Trophoblast cell (in vitro differentiated cells and primary cell): ENCODE data around the gene CALN1.

Experiments
- DNase-seq, 2 donors: peaks; one replicate each; pipeline ENCODE4 v3.0.0-alpha.2; 2016
- H2AFZ ChIP-seq: 2 replicates; pipeline ENCODE4 v1.6.1; 2013; ENCODE audit warnings: low read length, moderate library complexity, mild to moderate bottlenecking; ENCODE audit not compliant: insufficient read depth, poor library complexity
- H2AK5ac ChIP-seq: 2 replicates; pipeline ENCODE4 v1.6.1; 2013; ENCODE audit warnings: mild to moderate bottlenecking, low read length
- H2BK120ac ChIP-seq: 2 replicates; pipeline ENCODE4 v1.6.1; 2013; ENCODE audit warnings: low read length, mild to moderate bottlenecking, moderate library complexity; ENCODE audit not compliant: insufficient read depth, poor library complexity
- H2BK12ac ChIP-seq: 2 replicates; pipeline ENCODE4 v1.6.1; 2013; ENCODE audit warnings: mild to moderate bottlenecking, low read length, moderate library complexity
- H2BK5ac ChIP-seq: 2 replicates; pipeline ENCODE4 v1.6.1; 2013; ENCODE audit warnings: low read length, low read depth, moderate library complexity, mild to moderate bottlenecking; ENCODE audit not compliant: poor library complexity
- H3K14ac ChIP-seq: 2 replicates; pipeline ENCODE4 v1.6.1; 2013; ENCODE audit warnings: mild to moderate bottlenecking, low read length
- H3K18ac ChIP-seq: 2 replicates; pipeline ENCODE4 v1.6.1; 2013; ENCODE audit warnings: mild to moderate bottlenecking, low read length
- H3K23ac ChIP-seq: 2 replicates; pipeline ENCODE4 v1.6.1; 2013; ENCODE audit warnings: low read length
- H3K27ac ChIP-seq: 2 replicates; pipeline ENCODE4 v1.5.1; 2013; ENCODE audit warnings: low read depth, mild to moderate bottlenecking, inconsistent platforms, low read length, moderate library complexity
- H3K27me3 ChIP-seq: 2 replicates; pipeline ENCODE4 v1.6.1; 2013; ENCODE audit warnings: inconsistent platforms, mild to moderate bottlenecking, low read length, moderate library complexity; ENCODE audit not compliant: insufficient read depth
- H3K36me3 ChIP-seq, 2 experiments: 1 replicate in 1 of 2; 2 replicates in 1 of 2; pipeline ENCODE4 v1.6.1; 2013; ENCODE audit warnings: low read length in 2 of 2, mild to moderate bottlenecking in 2 of 2, moderate library complexity in 1 of 2; ENCODE audit not compliant: insufficient read depth in 2 of 2, control insufficient read depth in 1 of 2
- H3K4ac ChIP-seq: 2 replicates; pipeline ENCODE4 v1.6.1; 2013; ENCODE audit warnings: low read depth, mild to moderate bottlenecking, low read length, moderate library complexity
- H3K4me1 ChIP-seq, 2 experiments: 1 replicate in 1 of 2; 2 replicates in 1 of 2; pipeline ENCODE4 v1.6.1; 2013; ENCODE audit warnings: low read length in 2 of 2, mild to moderate bottlenecking in 2 of 2, moderate library complexity in 1 of 2; ENCODE audit not compliant: insufficient read depth in 2 of 2, control insufficient read depth in 1 of 2
- H3K4me2 ChIP-seq: 2 replicates; pipeline ENCODE4 v1.6.1; 2013; ENCODE audit warnings: inconsistent platforms, mild to moderate bottlenecking, low read length, moderate library complexity
- H3K4me3 ChIP-seq: 2 replicates; pipeline ENCODE4 v1.5.1; 2013; ENCODE audit warnings: mild to moderate bottlenecking, low read depth, low read length, inconsistent platforms
- H3K79me1 ChIP-seq: one replicate; pipeline ENCODE4 v1.6.1; 2013; ENCODE audit warnings: low read length
- H3K79me2 ChIP-seq: 2 replicates; pipeline ENCODE4 v1.6.1; 2013; ENCODE audit warnings: low read length, mild to moderate bottlenecking; ENCODE audit not compliant: control insufficient read depth, insufficient read depth, poor library complexity
- H3K9ac ChIP-seq: 2 replicates; pipeline ENCODE4 v1.6.1; 2013; ENCODE audit warnings: mild to moderate bottlenecking, low read length
- H3K9me3 ChIP-seq: 2 replicates; pipeline ENCODE4 v1.6.1; 2013; ENCODE audit warnings: low read depth, mild to moderate bottlenecking, control low read depth, inconsistent platforms, low read length; ENCODE audit not compliant: insufficient read depth
- H4K12ac ChIP-seq: 2 replicates; pipeline ENCODE4 v1.6.1; 2013; ENCODE audit warnings: low read depth, mild to moderate bottlenecking, low read length, moderate library complexity
- H4K8ac ChIP-seq: 2 replicates; pipeline ENCODE4 v1.6.1; 2013; ENCODE audit warnings: low read depth, mild to moderate bottlenecking, low read length, moderate library complexity
- H4K91ac ChIP-seq: one replicate; pipeline ENCODE4 v1.6.1; 2013; ENCODE audit warnings: low read depth, mild to moderate bottlenecking, low read length, moderate library complexity
- WGBS: extraction: QIAGEN DNeasy Blood & Tissue Kit; methylation state at CpG from one replicate; pipeline ENCODE4 v1.1.7; 2013; ENCODE audit warnings: missing lambda C conversion rate; ENCODE audit not compliant: insufficient read length, insufficient coverage; ENCODE audit errors: extremely low coverage; 5-methylcytosine and 5-hydroxymethylcytosine counted together

The CALN1 gene

GRCh38 chr7:72030994-72031667, 381.0 kb downstream of the CALN1 start:
- H3K27me3 ChIP-seq = no peaks in the 10 kb centered on the region
- H4K8ac ChIP-seq = no peak overlapping the region
- no peaks in the 10 kb centered on the region for H3K9me3 ChIP-seq
- no peak overlapping the region for H4K91ac ChIP-seq
- H2AK5ac ChIP-seq = no peak overlapping the region
- DNase-seq = no peak
- no peak overlapping the region for H3K4me2 ChIP-seq
- H3K4me3 ChIP-seq = no peak overlapping the region
- no peak overlapping the region for H4K12ac ChIP-seq
- H3K79me2 ChIP-seq = no peaks in the 10 kb centered on the region
- no peaks in the 10 kb centered on the region for H3K36me3 ChIP-seq
- no peak overlapping the region for H2BK5ac ChIP-seq
- no peak overlapping the region for H3K18ac ChIP-seq
- no peak overlapping the region for H3K23ac ChIP-seq
- H3K4me1 ChIP-seq = no peaks in the 10 kb centered on the region
- no peak overlapping the region for H3K14ac ChIP-seq
- H2AFZ ChIP-seq = no peak overlapping the region
- no peaks in the 10 kb centered on the region for H3K79me1 ChIP-seq
- H3K27ac ChIP-seq = no peak overlapping the region
- WGBS = no CpG with 5 or more reads among the region's 4 CpGs
- no peak overlapping the region for H2BK120ac ChIP-seq
- H3K4ac ChIP-seq = no peak overlapping the region
- H3K9ac ChIP-seq = no peak overlapping the region
- H2BK12ac ChIP-seq = no peak overlapping the region

GRCh38 chr7:72028267-72028666, 383.9 kb downstream of the CALN1 start:
- H3K14ac ChIP-seq = no peak overlapping the region
- H3K36me3 ChIP-seq = no peaks in the 10 kb centered on the region
- H3K9me3 ChIP-seq = no peaks in the 10 kb centered on the region
- H3K23ac ChIP-seq = no peak overlapping the region
- no peak overlapping the region for H2BK5ac ChIP-seq
- WGBS = no CpG with 5 or more reads among the region's 6 CpGs
- H3K4me2 ChIP-seq = no peak overlapping the region
- no peak overlapping the region for H4K8ac ChIP-seq
- H3K4me3 ChIP-seq = no peak overlapping the region
- H3K79me2 ChIP-seq = no peaks in the 10 kb centered on the region
- H3K79me1 ChIP-seq = no peaks in the 10 kb centered on the region
- no peak overlapping the region for H3K9ac ChIP-seq
- H2AK5ac ChIP-seq = no peak overlapping the region
- no peak overlapping the region for H3K18ac ChIP-seq
- no peaks in the 10 kb centered on the region for H3K27me3 ChIP-seq
- no peak overlapping the region for H2BK12ac ChIP-seq
- H3K27ac ChIP-seq = no peak overlapping the region
- H4K12ac ChIP-seq = no peak overlapping the region
- H3K4ac ChIP-seq = no peak overlapping the region
- no peak overlapping the region for H2AFZ ChIP-seq
- no peak overlapping the region for H4K91ac ChIP-seq
- H3K4me1 ChIP-seq = no peaks in the 10 kb centered on the region
- DNase-seq = no peak
- no peak overlapping the region for H2BK120ac ChIP-seq

GRCh38 chr7:72025381-72025960, 386.7 kb downstream of the CALN1 start:
- no peak for DNase-seq
- no peak overlapping the region for H2AK5ac ChIP-seq
- no CpG with 5 or more reads among the region's 3 CpGs for WGBS

GRCh38 chr7:72023926-72024325, 388.2 kb downstream of the CALN1 start:
- peaks cover 5% of the 10 kb centered on the region for H3K9me3 ChIP-seq
- no peaks in the 10 kb centered on the region for H3K36me3 ChIP-seq
- H4K8ac ChIP-seq = no peak overlapping the region
- no peak overlapping the region for H3K27ac ChIP-seq
- H3K4me2 ChIP-seq = no peak overlapping the region
- H3K79me1 ChIP-seq = no peaks in the 10 kb centered on the region
- DNase-seq = no peak
- WGBS = no CpG with 5 or more reads among the region's 4 CpGs
- H2BK120ac ChIP-seq = no peak overlapping the region
- H3K4me1 ChIP-seq = no peaks in the 10 kb centered on the region
- H2BK5ac ChIP-seq = no peak overlapping the region
- no peak overlapping the region for H2BK12ac ChIP-seq
- no peak overlapping the region for H2AFZ ChIP-seq
- H3K18ac ChIP-seq = no peak overlapping the region
- H3K4me3 ChIP-seq = no peak overlapping the region
- no peak overlapping the region for H4K91ac ChIP-seq
- no peak overlapping the region for H4K12ac ChIP-seq
- H3K9ac ChIP-seq = no peak overlapping the region
- no peak overlapping the region for H3K4ac ChIP-seq
- no peaks in the 10 kb centered on the region for H3K27me3 ChIP-seq
- no peak overlapping the region for H3K14ac ChIP-seq
- no peaks in the 10 kb centered on the region for H3K79me2 ChIP-seq
- H3K23ac ChIP-seq = no peak overlapping the region
- no peak overlapping the region for H2AK5ac ChIP-seq

More at GRCh38 chr7:72025381-72025960, 386.7 kb downstream of the CALN1 start:
- H3K9me3 ChIP-seq = peaks cover 3% of the 10 kb centered on the region
- no peak overlapping the region for H3K23ac ChIP-seq
- no peaks in the 10 kb centered on the region for H3K27me3 ChIP-seq
- H4K8ac ChIP-seq = no peak overlapping the region
- H2BK5ac ChIP-seq = no peak overlapping the region
- no peaks in the 10 kb centered on the region for H3K79me1 ChIP-seq
- H3K4me2 ChIP-seq = no peak overlapping the region
- H3K79me2 ChIP-seq = no peaks in the 10 kb centered on the region
- H4K12ac ChIP-seq = no peak overlapping the region
- H2AFZ ChIP-seq = no peak overlapping the region
- no peak overlapping the region for H3K14ac ChIP-seq
- no peaks in the 10 kb centered on the region for H3K4me1 ChIP-seq
- no peak overlapping the region for H2BK12ac ChIP-seq
- H4K91ac ChIP-seq = no peak overlapping the region
- no peak overlapping the region for H3K4ac ChIP-seq
- H3K4me3 ChIP-seq = no peak overlapping the region
- no peak overlapping the region for H2BK120ac ChIP-seq
- no peak overlapping the region for H3K18ac ChIP-seq
- H3K36me3 ChIP-seq = no peaks in the 10 kb centered on the region
- peak overlapping the region; percentile 66 for H3K9ac ChIP-seq
- H3K27ac ChIP-seq = no peak overlapping the region
